Measurements from ENCODE around the gene SPNS3. TPM values are rescaled to one million over a fixed set of nuclear protein-coding genes. Genes with fewer than 3 reads are reported as not detected.

The SPNS3 gene
- total and polyA plus RNA-seq, 2 donors (not counting 3 experiments of a cell fraction or from before 2014, with no cell fraction given): 0.18 to 0.66 TPM

DNA sequence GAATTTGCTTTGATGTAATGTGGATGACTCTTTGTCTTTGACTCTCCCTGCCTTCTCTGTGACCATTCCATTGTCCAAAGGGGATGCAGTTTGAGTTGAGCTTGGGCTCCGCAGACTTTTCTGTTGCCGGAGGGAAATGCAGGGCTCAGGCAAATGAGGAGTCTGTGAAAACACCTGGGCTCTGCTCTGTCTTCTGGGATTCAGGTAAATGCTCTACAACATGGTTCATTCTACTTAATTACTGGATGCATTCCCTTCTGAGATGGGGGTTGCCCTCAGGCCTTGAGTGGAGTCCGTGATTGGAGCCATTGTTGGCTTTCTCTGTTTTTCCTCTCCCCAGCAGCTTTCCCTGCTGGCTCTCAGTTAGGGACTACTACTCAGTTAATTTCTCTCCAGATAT lies 38.5 kb downstream of the SPNS3 start:
- no peaks in the 10 kb centered on the region for H3K79me2 ChIP-seq (ENCODE audit: control insufficient read depth, insufficient read depth, low read length)
- POLR2A ChIA-PET: interaction anchor here (0.6 kb wide), 1 partner anchor 163 kb away, joined by 3 read pairs; no protein-coding TSS in a partner anchor
- no peak overlapping the region for H2AFZ ChIP-seq (ENCODE audit: low read depth, low read length)
- H3K4me2 ChIP-seq (ENCODE audit: insufficient read depth, low read length): no peak overlapping the region
- no peak for DNase-seq (ENCODE audit: low read depth, low spot score)
- H3K9me1 ChIP-seq (replicated peaks; ENCODE audit: control insufficient read depth, extremely low read depth, insufficient read depth, low read length): no peaks in the 10 kb centered on the region
- no peak for TF ChIP-seq JUN (IDR thresholded peaks at IDR 0.05; ENCODE audit: borderline replicate concordance, insufficient read depth, insufficient read length, low read depth)
- TF ChIP-seq, protein P1, sequence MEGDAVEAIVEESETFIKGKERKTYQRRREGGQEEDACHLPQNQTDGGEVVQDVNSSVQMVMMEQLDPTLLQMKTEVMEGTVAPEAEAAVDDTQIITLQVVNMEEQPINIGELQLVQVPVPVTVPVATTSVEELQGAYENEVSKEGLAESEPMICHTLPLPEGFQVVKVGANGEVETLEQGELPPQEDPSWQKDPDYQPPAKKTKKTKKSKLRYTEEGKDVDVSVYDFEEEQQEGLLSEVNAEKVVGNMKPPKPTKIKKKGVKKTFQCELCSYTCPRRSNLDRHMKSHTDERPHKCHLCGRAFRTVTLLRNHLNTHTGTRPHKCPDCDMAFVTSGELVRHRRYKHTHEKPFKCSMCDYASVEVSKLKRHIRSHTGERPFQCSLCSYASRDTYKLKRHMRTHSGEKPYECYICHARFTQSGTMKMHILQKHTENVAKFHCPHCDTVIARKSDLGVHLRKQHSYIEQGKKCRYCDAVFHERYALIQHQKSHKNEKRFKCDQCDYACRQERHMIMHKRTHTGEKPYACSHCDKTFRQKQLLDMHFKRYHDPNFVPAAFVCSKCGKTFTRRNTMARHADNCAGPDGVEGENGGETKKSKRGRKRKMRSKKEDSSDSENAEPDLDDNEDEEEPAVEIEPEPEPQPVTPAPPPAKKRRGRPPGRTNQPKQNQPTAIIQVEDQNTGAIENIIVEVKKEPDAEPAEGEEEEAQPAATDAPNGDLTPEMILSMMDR (IDR thresholded peaks at IDR 0.05; ENCODE audit: extremely low read depth in 1 of 2, insufficient read depth in 1 of 2, low read depth in 1 of 2, low read length in 2 of 2): no peak
- TF ChIP-seq POLR2A (IDR thresholded peaks at IDR 0.05; ENCODE audit: low read depth, low read length): no peak
- dilution Hi-C loops (cut with MboI; ENCODE audit: extremely low pct_ligation_motif_present, low sequenced_read_pairs): no loop called here
- no peak overlapping the region for H3K4me3 ChIP-seq (replicated peaks in 1 of 3; ENCODE audit: insufficient read depth in 1 of 3, low read depth in 1 of 3, low read length in 3 of 3)
- H3K36me3 ChIP-seq (ENCODE audit: control insufficient read depth in 2 of 2, extremely low read depth in 1 of 2, insufficient read depth in 2 of 2, low read length in 2 of 2): no peaks in the 10 kb centered on the region
- H3K27ac ChIP-seq (ENCODE audit: insufficient read depth, low read depth, low read length): no peak overlapping the region
- BruUV-seq (replicated peaks): no TSS peak
- no peaks in the 10 kb centered on the region for H3K9me3 ChIP-seq (replicated peaks; ENCODE audit: control insufficient read depth, insufficient read depth, low read length)
- FAIRE-seq: no peak
- intact Hi-C loops (cut with micrococcal nuclease): no loop called here
- H3K27me3 ChIP-seq (ENCODE audit: control insufficient read depth in 2 of 2, insufficient read depth in 2 of 2, low read length in 2 of 2): no peaks in the 10 kb centered on the region
- CTCF ChIA-PET: interaction anchor here (0.5 to 1.5 kb wide), 5 partner anchors 11 to 94 kb away, joined by 3 to 5 read pairs (median 3); no protein-coding TSS in a partner anchor
- H4K20me1 ChIP-seq (replicated peaks; ENCODE audit: control insufficient read depth, extremely low read depth, insufficient read depth, low read length): no peaks in the 10 kb centered on the region
- no peaks in the 10 kb centered on the region for H3K4me1 ChIP-seq (ENCODE audit: control insufficient read depth, extremely low read depth, insufficient read depth, low read length)
- H3K9ac ChIP-seq (replicated peaks; ENCODE audit: extremely low read depth, insufficient read depth, low read length): no peak overlapping the region

DNA sequence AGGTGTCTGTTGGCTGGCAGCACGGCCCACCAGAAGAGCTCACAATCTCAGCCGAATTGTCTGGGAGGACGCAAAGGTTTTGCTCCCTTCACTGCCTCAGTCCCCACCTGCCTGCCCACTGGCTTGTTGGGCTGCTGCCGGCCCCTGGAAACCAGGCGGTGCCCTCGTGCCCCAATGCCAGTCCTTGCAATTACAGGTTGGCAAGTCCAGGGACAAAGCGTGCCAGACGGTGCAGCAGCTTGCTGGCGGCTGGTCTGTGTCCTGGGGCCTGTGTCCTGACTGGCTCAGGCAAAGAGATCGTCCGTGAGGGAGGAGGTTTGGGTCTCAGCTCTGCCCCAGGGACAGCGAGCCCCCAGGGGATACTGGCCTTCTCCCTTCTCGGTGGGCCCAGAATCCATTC lies 40.4 kb downstream of the SPNS3 start:
- Histone ChIP-seq H3K36me3 (ENCODE audit: control insufficient read depth in 2 of 2, extremely low read depth in 1 of 2, insufficient read depth in 2 of 2, low read length in 2 of 2) (no peaks in the 10 kb centered on the region), H3K79me2 (ENCODE audit: control insufficient read depth, insufficient read depth, low read length) (no peaks in the 10 kb centered on the region), H3K4me2 (ENCODE audit: insufficient read depth, low read length) (no peak overlapping the region), H2AFZ (ENCODE audit: low read depth, low read length) (no peak overlapping the region), H3K4me1 (ENCODE audit: control insufficient read depth, extremely low read depth, insufficient read depth, low read length) (no peaks in the 10 kb centered on the region), H3K27me3 (ENCODE audit: control insufficient read depth in 2 of 2, insufficient read depth in 2 of 2, low read length in 2 of 2) (no peaks in the 10 kb centered on the region), H3K9ac (replicated peaks; ENCODE audit: extremely low read depth, insufficient read depth, low read length) (no peak overlapping the region), H3K27ac (ENCODE audit: insufficient read depth, low read depth, low read length) (no peak overlapping the region), H3K9me3 (replicated peaks; ENCODE audit: control insufficient read depth, insufficient read depth, low read length) (no peaks in the 10 kb centered on the region), H3K9me1 (replicated peaks; ENCODE audit: control insufficient read depth, extremely low read depth, insufficient read depth, low read length) (no peaks in the 10 kb centered on the region), H3K4me3 (replicated peaks in 1 of 3; ENCODE audit: insufficient read depth in 1 of 3, low read depth in 1 of 3, low read length in 3 of 3) (no peak overlapping the region), H4K20me1 (replicated peaks; ENCODE audit: control insufficient read depth, extremely low read depth, insufficient read depth, low read length) (no peaks in the 10 kb centered on the region)
- intact Hi-C loops (cut with micrococcal nuclease) (no loop called here), dilution Hi-C loops (cut with MboI; ENCODE audit: extremely low pct_ligation_motif_present, low sequenced_read_pairs) (no loop called here)
- TF ChIP-seq, protein P1 (IDR thresholded peaks at IDR 0.05; ENCODE audit: extremely low read depth in 1 of 2, insufficient read depth in 1 of 2, low read depth in 1 of 2, low read length in 2 of 2): no peak
- DNase-seq (ENCODE audit: low read depth, low spot score) (no peak), FAIRE-seq (no peak)
- no TSS peak for BruUV-seq (replicated peaks)
- ChIA-PET CTCF (interaction anchor here (2.3 kb wide), 1 partner anchor 93 kb away, joined by 7 read pairs; no protein-coding TSS in a partner anchor), POLR2A (no interaction called here)

All from endothelial cell of umbilical vein (primary cell).